Body of pancreas (tissue), 4 donors: Measurements from ENCODE around the gene FCAMR.

Experiments
- POLR2A ChIP-seq, 3 donors: fragments of 450-650 bp; IDR thresholded peaks; one replicate each; pipeline ENCODE4 v1.6.1; 2016; ENCODE audit warnings: antibody characterized with exemption in 3 of 3, mild to moderate bottlenecking in 2 of 3
- TF ChIP-seq, protein P1 (sequence below), 7 experiments: fragments of 450-650 bp in 4 of 7; fragments of 200-600 bp in 3 of 7; sonication (generic) in 3 of 7; IDR thresholded peaks; one replicate each; pipeline ENCODE4 v1.5.1; 2016 to 2019; ENCODE audit warnings: antibody characterized with exemption in 7 of 7

- TF ChIP-seq, protein P1, sequence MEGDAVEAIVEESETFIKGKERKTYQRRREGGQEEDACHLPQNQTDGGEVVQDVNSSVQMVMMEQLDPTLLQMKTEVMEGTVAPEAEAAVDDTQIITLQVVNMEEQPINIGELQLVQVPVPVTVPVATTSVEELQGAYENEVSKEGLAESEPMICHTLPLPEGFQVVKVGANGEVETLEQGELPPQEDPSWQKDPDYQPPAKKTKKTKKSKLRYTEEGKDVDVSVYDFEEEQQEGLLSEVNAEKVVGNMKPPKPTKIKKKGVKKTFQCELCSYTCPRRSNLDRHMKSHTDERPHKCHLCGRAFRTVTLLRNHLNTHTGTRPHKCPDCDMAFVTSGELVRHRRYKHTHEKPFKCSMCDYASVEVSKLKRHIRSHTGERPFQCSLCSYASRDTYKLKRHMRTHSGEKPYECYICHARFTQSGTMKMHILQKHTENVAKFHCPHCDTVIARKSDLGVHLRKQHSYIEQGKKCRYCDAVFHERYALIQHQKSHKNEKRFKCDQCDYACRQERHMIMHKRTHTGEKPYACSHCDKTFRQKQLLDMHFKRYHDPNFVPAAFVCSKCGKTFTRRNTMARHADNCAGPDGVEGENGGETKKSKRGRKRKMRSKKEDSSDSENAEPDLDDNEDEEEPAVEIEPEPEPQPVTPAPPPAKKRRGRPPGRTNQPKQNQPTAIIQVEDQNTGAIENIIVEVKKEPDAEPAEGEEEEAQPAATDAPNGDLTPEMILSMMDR (IDR thresholded peaks at IDR 0.05): no peak
- TF ChIP-seq POLR2A (IDR thresholded peaks at IDR 0.05): no peak
Observed at GRCh38 chr1:206947255-206947654, 23.0 kb downstream of the FCAMR start.
